H1 (cell line): Measurements from ENCODE around the gene CDK15. TPM values are rescaled to one million over a fixed set of nuclear protein-coding genes. Genes with fewer than 3 reads are reported as not detected.

Experiments
- SIX5 ChIP-seq: IDR thresholded peaks from 2 replicates; pipeline ENCODE4 v1.6.1; 2011; ENCODE audit warnings: mild to moderate bottlenecking, low read depth, low read length
- polyA plus RNA-seq, 7 experiments: library from polyadenylated mRNA; depleted of rRNA in 3 of 7; stranded (reverse) in 5 of 7; unstranded in 2 of 7; fragments of >200 nt in 5 of 7; fragments of 200-250 nt in 2 of 7; gene quantifications; 1 replicate in 5 of 7; 2 replicates in 1 of 7; 4 replicates in 1 of 7; pipeline versions ENCODE4 v1.2.1 to v1.2.3, GENCODE V29; 2011 to 2013; ENCODE audit warnings: missing spikeins in 2 of 7, mixed read lengths in 2 of 7
- total RNA-seq: library from RNA; stranded (reverse); fragmentation: NEBNext Ultra II Directional; extraction: Animal tissue kit (Norgen Biotek cat#: 25700); gene quantifications from 2 replicates; pipeline ENCODE4 v1.2.1, GENCODE V29; 2021

CDK15 gene
- total and polyA plus RNA-seq, 2 of the 8 experiments (the other 6 are each of a cell fraction or from before 2014, with no cell fraction given), result 0.03 TPM; not detected in 1

DNA sequence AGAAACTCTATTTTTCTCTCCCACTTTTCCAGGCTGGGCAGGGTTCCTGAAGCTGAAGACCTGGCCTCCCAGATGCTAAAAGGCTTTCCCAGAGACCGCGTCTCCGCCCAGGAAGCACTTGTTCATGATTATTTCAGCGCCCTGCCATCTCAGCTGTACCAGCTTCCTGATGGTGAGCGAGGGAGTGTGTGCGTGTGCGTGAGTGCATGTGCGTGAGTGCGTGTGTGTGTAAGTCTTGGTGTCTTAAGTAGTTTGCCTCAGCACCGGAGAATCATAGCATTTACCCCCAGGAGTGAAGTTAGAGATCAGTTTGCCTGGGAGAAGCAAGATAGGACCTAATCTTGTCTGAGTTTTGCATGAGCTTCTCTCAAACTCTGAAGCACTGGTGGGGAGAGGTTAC, 73.7 kb downstream of the CDK15 start (continued):
- TF ChIP-seq SIX5, result no peak
